Gastrocnemius medialis (tissue), 4 donors: Measurements from ENCODE around the gene DCST1. TPM values are rescaled to one million over a fixed set of nuclear protein-coding genes. Genes with fewer than 3 reads are reported as not detected.

Experiments used
- ATAC-seq, 2 donors: fragments of 150-250 bp; one replicate each; pipeline ENCODE4 v1.9.1; 2016
- DNase-seq, 2 donors: peaks; one replicate each; pipeline ENCODE4 v3.0.0-alpha.2; 2019
- H3K27ac ChIP-seq, 4 donors: fragments of 200-600 bp; sonication (generic); 1 replicate in 1 of 4; 2 replicates in 3 of 4; pipeline ENCODE4 v1.5.1; 2016 to 2018; ENCODE audit warnings: mild to moderate bottlenecking in 2 of 4, moderate library complexity in 1 of 4
- H3K27me3 ChIP-seq, 3 donors: fragments of 200-600 bp; sonication (generic) in 2 of 3; 1 replicate in 1 of 3; 2 replicates in 2 of 3; pipeline versions ENCODE4 v1.5.1 to v1.6.0; 2016 to 2019; ENCODE audit warnings: mild to moderate bottlenecking in 1 of 3, moderate library complexity in 1 of 3
- H3K36me3 ChIP-seq, 2 donors: fragments of 200-600 bp; sonication (generic) in 1 of 2; one replicate each; pipeline ENCODE4 v1.5.1; 2017 to 2018
- H3K4me1 ChIP-seq, 2 donors: fragments of 200-600 bp; sonication (generic) in 1 of 2; one replicate each; pipeline ENCODE4 v1.5.1; 2016 to 2017; ENCODE audit warnings: mild to moderate bottlenecking in 2 of 2
- H3K4me3 ChIP-seq, 4 donors: fragments of 200-600 bp; sonication (generic) in 3 of 4; 1 replicate in 1 of 4; 2 replicates in 3 of 4; pipeline ENCODE4 v1.5.1; 2016 to 2019; ENCODE audit warnings: mild to moderate bottlenecking in 2 of 4
- H3K9me3 ChIP-seq, 3 donors: fragments of 200-600 bp; sonication (generic) in 2 of 3; 1 replicate in 1 of 3; 2 replicates in 2 of 3; pipeline ENCODE4 v1.5.1; 2016 to 2019
- POLR2A ChIP-seq, 2 donors: fragments of 450-650 bp; IDR thresholded peaks; one replicate each; pipeline ENCODE4 v1.6.1; 2017; ENCODE audit warnings: antibody characterized with exemption in 2 of 2, mild to moderate bottlenecking in 2 of 2, moderate library complexity in 2 of 2
- in situ Hi-C, 4 donors: fragments of 200-750 bp; cut with MboI; loops; one replicate each; pipeline versions ENCODE4 v1.15.0 to v1.8.0; 2017; ENCODE audit warnings: low sequenced_read_pairs in 4 of 4
- intact Hi-C: fragments of 100-400 bp; cut with DNase I; formaldehyde crosslinking; loops from one replicate; pipeline ENCODE4 v1.15.1; 2023; ENCODE audit warnings: low total_unique reads
- total RNA-seq, 4 donors: library from RNA; depleted of rRNA; stranded (reverse); fragments of >200 nt; gene quantifications; one replicate each; pipeline versions ENCODE4 v1.1.0 to v1.2.3, GENCODE V29; 2016
- TF ChIP-seq, protein P1 (sequence below), 5 experiments: fragments of 450-650 bp in 3 of 5; fragments of 200-600 bp in 2 of 5; sonication (generic) in 2 of 5; IDR thresholded peaks in 4 of 5; conservative IDR thresholded peaks in 1 of 5; 1 replicate in 4 of 5; 2 replicates in 1 of 5; pipeline ENCODE4 v1.5.1; 2016 to 2019; ENCODE audit warnings: antibody characterized with exemption in 5 of 5, mild to moderate bottlenecking in 3 of 5, moderate library complexity in 3 of 5

Gene DCST1
- total RNA-seq, 4 donors from 2014 or later = 0.13 to 0.35 TPM; not detected in 2

DNA sequence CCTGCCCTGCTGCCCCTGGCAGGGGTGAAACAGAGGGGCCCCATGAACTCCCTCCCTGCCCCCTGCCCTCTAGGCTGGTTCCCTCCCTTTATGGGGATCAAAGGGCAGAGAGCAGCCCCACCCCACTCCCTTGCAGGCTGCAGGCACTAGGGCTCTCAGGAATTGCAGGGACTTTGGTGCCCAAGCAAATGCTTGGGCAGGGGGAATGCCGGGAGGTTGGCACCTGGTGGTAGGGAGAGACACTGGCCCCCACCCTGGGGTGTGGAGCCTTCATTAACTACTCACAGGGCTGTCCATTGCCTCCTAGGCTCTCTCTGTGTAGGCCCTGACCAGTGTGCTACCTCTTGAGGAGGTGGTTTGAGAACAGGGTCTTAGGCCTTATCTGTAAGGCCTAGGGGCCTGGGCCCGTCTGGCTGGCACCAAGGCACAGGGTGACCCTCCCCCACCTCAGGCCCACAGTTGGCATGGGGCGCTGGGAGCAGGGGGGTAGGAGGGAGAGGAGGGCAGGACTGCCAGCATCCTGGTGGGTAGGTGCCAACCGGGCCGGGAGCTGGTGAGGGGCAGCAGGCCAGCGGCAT lies 26.3 kb upstream of the DCST1 start:
- peak overlapping the region; percentile 95 to 99 (median 98) for H3K27ac ChIP-seq
- peaks cover 59 to 80% of the 10 kb centered on the region in 2 donors for H3K4me1 ChIP-seq
- ATAC-seq = no peak
- H3K27me3 ChIP-seq = no peaks in the 10 kb centered on the region
- no peaks in the 10 kb centered on the region for H3K36me3 ChIP-seq
- intact Hi-C loops = loop anchor here (2.0 to 10.0 kb wide), 4 partner anchors 43 to 1487 kb away; partner anchors contain the start of gene ADAM15
- peak overlapping the region; percentile 47 to 63 (median 52) for H3K4me3 ChIP-seq
- in situ Hi-C loops = no loop called here
- no peaks in the 10 kb centered on the region for H3K9me3 ChIP-seq
- DNase-seq = peak in 1 of 2 donors; percentile 79
- TF ChIP-seq, protein P1, sequence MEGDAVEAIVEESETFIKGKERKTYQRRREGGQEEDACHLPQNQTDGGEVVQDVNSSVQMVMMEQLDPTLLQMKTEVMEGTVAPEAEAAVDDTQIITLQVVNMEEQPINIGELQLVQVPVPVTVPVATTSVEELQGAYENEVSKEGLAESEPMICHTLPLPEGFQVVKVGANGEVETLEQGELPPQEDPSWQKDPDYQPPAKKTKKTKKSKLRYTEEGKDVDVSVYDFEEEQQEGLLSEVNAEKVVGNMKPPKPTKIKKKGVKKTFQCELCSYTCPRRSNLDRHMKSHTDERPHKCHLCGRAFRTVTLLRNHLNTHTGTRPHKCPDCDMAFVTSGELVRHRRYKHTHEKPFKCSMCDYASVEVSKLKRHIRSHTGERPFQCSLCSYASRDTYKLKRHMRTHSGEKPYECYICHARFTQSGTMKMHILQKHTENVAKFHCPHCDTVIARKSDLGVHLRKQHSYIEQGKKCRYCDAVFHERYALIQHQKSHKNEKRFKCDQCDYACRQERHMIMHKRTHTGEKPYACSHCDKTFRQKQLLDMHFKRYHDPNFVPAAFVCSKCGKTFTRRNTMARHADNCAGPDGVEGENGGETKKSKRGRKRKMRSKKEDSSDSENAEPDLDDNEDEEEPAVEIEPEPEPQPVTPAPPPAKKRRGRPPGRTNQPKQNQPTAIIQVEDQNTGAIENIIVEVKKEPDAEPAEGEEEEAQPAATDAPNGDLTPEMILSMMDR (IDR thresholded peaks at IDR 0.05 in 4 of 5, conservative IDR thresholded peaks at IDR 0.05 in 1 of 5) = no peak
- TF ChIP-seq POLR2A (IDR thresholded peaks at IDR 0.05) = no peak

DNA sequence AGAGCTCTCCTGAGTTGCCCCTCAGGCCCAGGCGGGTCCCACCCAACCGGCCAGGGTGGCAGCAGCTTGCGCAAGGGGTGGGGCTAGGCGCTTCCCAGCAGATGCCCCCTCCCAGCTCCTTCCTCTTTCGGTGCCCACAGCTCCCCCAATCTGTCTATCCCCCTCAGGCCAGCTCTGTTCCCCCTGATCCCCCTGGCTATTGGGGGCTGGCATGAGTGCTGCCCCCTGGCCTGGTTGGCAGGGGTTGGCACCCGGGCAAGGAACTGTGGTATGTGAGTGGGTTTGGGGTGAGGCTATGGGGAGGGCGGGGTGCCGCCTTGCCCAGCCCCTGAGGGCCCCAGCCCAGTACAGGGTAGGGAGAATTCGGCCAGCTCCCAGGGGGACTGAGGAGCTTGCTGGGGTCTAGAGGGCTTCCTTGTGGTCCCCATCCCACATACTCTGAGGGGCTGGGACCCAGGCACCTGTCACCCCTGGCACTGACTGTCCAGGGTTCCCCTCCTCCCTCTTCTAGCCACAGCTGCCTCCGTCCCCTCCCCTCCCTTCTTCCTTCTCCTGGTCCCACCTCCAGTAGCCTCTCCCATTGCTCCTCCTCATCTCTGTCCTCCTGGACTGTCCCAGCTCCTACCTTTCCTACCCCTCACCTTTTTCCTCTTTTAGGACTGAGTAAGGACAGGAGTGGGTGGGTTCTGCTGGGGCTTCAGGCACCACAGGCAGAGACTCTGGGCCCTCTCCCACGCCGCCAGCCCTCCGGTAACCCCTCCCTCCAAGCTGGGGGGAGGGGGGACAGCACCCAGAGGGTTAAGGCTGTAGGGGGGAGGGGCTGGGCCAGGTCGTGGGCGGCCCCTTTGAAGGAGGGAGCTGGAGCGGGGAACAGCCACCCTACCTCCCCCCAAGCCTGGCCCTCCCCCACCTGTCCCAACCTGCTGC lies 25.3 kb upstream of the DCST1 start:
- TF ChIP-seq, protein P1 (IDR thresholded peaks at IDR 0.05 in 4 of 5, conservative IDR thresholded peaks at IDR 0.05 in 1 of 5) = no peak
- no peak for TF ChIP-seq POLR2A (IDR thresholded peaks at IDR 0.05)
- H3K27me3 ChIP-seq = no peaks in the 10 kb centered on the region
- DNase-seq (peak in 1 of 2 donors; percentile 69), ATAC-seq (peak; percentile 20 to 25)
- peak overlapping the region; percentile 47 to 63 (median 52) for H3K4me3 ChIP-seq
- peak overlapping the region; percentile 95 to 99 (median 98) for H3K27ac ChIP-seq
- H3K4me1 ChIP-seq = peaks cover 65 to 85% of the 10 kb centered on the region in 2 donors
- intact Hi-C loops = loop anchor here (5.0 to 10.0 kb wide), 3 partner anchors 1117 to 1487 kb away; no protein-coding TSS in a partner anchor
- in situ Hi-C loops = no loop called here
- no peaks in the 10 kb centered on the region for H3K9me3 ChIP-seq
- no peaks in the 10 kb centered on the region for H3K36me3 ChIP-seq

DNA sequence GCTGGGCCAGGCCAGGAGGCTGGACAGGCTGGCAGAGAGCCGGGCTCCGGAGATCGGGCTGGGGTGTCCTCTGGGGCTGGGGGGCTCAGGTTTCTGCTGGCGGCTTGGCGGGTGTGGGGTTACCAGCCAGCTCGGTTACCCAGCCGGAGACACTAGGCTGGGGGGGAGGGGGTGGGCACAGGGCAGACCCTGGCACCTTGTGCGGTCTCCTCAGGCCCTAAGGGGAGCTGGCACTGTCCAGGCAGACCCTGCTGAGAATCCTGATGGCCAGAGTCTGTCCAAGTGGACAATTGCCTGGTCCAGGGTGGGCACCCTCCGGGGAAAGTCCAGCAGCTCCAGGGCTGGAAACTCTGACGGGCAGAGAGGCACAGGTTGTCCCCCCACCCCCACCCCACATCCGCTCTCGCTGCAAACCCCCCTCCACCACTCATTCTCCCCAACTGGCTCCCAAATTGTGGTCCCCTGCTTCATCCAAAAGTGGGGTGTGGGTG lies 24.4 kb upstream of the DCST1 start:
- no peaks in the 10 kb centered on the region for H3K9me3 ChIP-seq
- peak overlapping the region; percentile 47 to 63 (median 52) for H3K4me3 ChIP-seq
- DNase-seq = peak in 1 of 2 donors; percentile 71
- H3K27me3 ChIP-seq = no peaks in the 10 kb centered on the region
- intact Hi-C loops (loop anchor here (5.0 to 10.0 kb wide), 3 partner anchors 1116 to 1486 kb away; no protein-coding TSS in a partner anchor), in situ Hi-C loops (no loop called here)
- peaks cover 66 to 83% of the 10 kb centered on the region in 2 donors for H3K4me1 ChIP-seq
- peak overlapping the region; percentile 95 to 99 (median 98) for H3K27ac ChIP-seq
- H3K36me3 ChIP-seq = no peaks in the 10 kb centered on the region
- TF ChIP-seq POLR2A (IDR thresholded peaks at IDR 0.05) = no peak
- TF ChIP-seq, protein P1 (IDR thresholded peaks at IDR 0.05 in 4 of 5, conservative IDR thresholded peaks at IDR 0.05 in 1 of 5) = no peak
- no peak for ATAC-seq

DNA sequence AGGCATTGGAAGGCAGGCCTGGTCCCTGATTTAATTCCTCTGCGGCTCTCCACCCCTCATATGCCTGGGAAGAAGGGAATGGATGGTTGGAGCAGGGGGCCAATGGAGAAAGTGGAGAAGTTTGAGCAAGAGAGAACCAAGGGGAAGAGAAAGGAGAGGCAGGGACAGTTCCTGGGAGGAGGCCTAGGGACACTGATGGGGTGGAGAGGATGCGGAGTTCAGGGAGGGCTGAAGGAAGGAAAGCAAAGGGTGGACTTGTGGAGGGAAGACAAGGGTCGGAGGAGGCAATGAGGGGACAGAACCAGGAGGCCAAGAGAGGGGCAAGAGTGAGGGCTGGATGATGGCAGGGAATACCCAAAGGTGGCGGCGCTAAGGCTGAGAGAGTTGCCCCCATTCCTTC lies 23.9 kb upstream of the DCST1 start:
- TF ChIP-seq, protein P1 (IDR thresholded peaks at IDR 0.05 in 4 of 5, conservative IDR thresholded peaks at IDR 0.05 in 1 of 5) = no peak
- TF ChIP-seq POLR2A (IDR thresholded peaks at IDR 0.05) = no peak
- Histone ChIP-seq H3K27ac (peak overlapping the region; percentile 95 to 99 (median 98)), H3K27me3 (no peaks in the 10 kb centered on the region), H3K36me3 (peaks cover 0 to 5% of the 10 kb centered on the region in 2 donors), H3K9me3 (no peaks in the 10 kb centered on the region), H3K4me3 (peak overlapping the region; percentile 47 to 63 (median 52)), H3K4me1 (peaks cover 62 to 78% of the 10 kb centered on the region in 2 donors)
- intact Hi-C loops = loop anchor here (5.0 to 10.0 kb wide), 3 partner anchors 1115 to 1485 kb away; no protein-coding TSS in a partner anchor
- DNase-seq (no peak), ATAC-seq (no peak)
- in situ Hi-C loops = loop anchor here in 2 of 4 donors (10.0 kb wide), 1 partner anchor 45 kb away; the partner anchor contains the start of gene PYGO2 (in 2 of the 2)
